Mesothelial cell of epicardium (in vitro differentiated cells): ENCODE measurements around the gene VPS45. TPM values are rescaled to one million over a fixed set of nuclear protein-coding genes. Genes with fewer than 3 reads are reported as not detected.
"Not testable (repeated sequence)": the region's sequence is repeated elsewhere in the genome, so short reads cannot be mapped to it uniquely, and the experiment has no call there.

Experiments
- DNase-seq, 2 experiments: peaks; one replicate each; pipeline ENCODE4 v3.0.0; 2021; ENCODE audit warnings: low spot score in 2 of 2; ENCODE audit not compliant: unreplicated experiment in 2 of 2
- H3K27ac Mint-ChIP-seq: 2 replicates; pipeline ENCODE4 v1.8.0; 2021; ENCODE audit warnings: mixed read lengths
- H3K27me3 Mint-ChIP-seq: 2 replicates; pipeline ENCODE4 v1.8.0; 2021; ENCODE audit warnings: low read depth, mixed read lengths
- H3K36me3 Mint-ChIP-seq: 2 replicates; pipeline ENCODE4 v1.8.0; 2021; ENCODE audit warnings: mixed read lengths
- H3K4me1 Mint-ChIP-seq: 2 replicates; pipeline ENCODE4 v1.8.0; 2021; ENCODE audit warnings: mixed read lengths
- H3K4me3 Mint-ChIP-seq: 2 replicates; pipeline ENCODE4 v1.8.0; 2021; ENCODE audit warnings: mild to moderate bottlenecking, moderate library complexity, mixed read lengths
- H3K9me3 Mint-ChIP-seq: 2 replicates; pipeline ENCODE4 v1.8.0; 2021; ENCODE audit warnings: mixed read lengths
- CTCF ChIP-seq: fragments of 200-600 bp; sonication (generic); IDR thresholded peaks from one replicate; pipeline ENCODE4 v1.5.0; 2021; ENCODE audit warnings: antibody characterized with exemption; ENCODE audit not compliant: unreplicated experiment
- total RNA-seq: library from RNA; stranded (reverse); gene quantifications from 3 replicates; pipeline ENCODE4 v1.2.1, GENCODE V29; 2021

Gene VPS45
- total RNA-seq, 1 donor from 2014 or later = 56.5 TPM

GRCh38 chr1:150132372-150132771 is 64.8 kb downstream of the VPS45 start:
- Mint-ChIP-seq H3K9me3 (no peaks in the 10 kb centered on the region), H3K27ac (no peak overlapping the region), H3K4me3 (no peak overlapping the region), H3K4me1 (no peaks in the 10 kb centered on the region), H3K27me3 (no peaks in the 10 kb centered on the region), H3K36me3 (peaks cover 3% of the 10 kb centered on the region)
- no peak for DNase-seq
- TF ChIP-seq CTCF = no peak

- no peak for DNase-seq
These were observed 67.0 kb downstream of the VPS45 start for GRCh38 chr1:150134537-150134936.

GRCh38 chr1:150135400-150135799 is 67.8 kb downstream of the VPS45 start:
- not testable (repeated sequence) for DNase-seq, H3K36me3 Mint-ChIP-seq, H3K4me1 Mint-ChIP-seq, H3K9me3 Mint-ChIP-seq, H3K4me3 Mint-ChIP-seq, H3K27me3 Mint-ChIP-seq, H3K27ac Mint-ChIP-seq

More at GRCh38 chr1:150134537-150134936, 67.0 kb downstream of the VPS45 start:
- Mint-ChIP-seq H3K4me1 (no peaks in the 10 kb centered on the region), H3K36me3 (peaks cover 4% of the 10 kb centered on the region), H3K4me3 (no peak overlapping the region), H3K9me3 (no peaks in the 10 kb centered on the region), H3K27ac (no peak overlapping the region), H3K27me3 (no peaks in the 10 kb centered on the region)
- no peak for TF ChIP-seq CTCF

GRCh38 chr1:150138044-150138443 is 70.5 kb downstream of the VPS45 start:
- no peak overlapping the region for H3K27ac Mint-ChIP-seq
- no peak overlapping the region for H3K4me3 Mint-ChIP-seq
- peaks cover 10% of the 10 kb centered on the region for H3K4me1 Mint-ChIP-seq
- no peaks in the 10 kb centered on the region for H3K9me3 Mint-ChIP-seq
- TF ChIP-seq CTCF = no peak
- no peaks in the 10 kb centered on the region for H3K27me3 Mint-ChIP-seq
- DNase-seq = no peak
- peaks cover 6% of the 10 kb centered on the region for H3K36me3 Mint-ChIP-seq

GRCh38 chr1:150141452-150141851 is 73.9 kb downstream of the VPS45 start:
- peaks cover 6% of the 10 kb centered on the region for H3K36me3 Mint-ChIP-seq
- TF ChIP-seq CTCF = no peak
- H3K27ac Mint-ChIP-seq = peak overlapping the region; percentile 70
- peaks cover 22% of the 10 kb centered on the region for H3K4me1 Mint-ChIP-seq
- DNase-seq = no peak
- H3K4me3 Mint-ChIP-seq = no peak overlapping the region
- H3K9me3 Mint-ChIP-seq = no peaks in the 10 kb centered on the region
- no peaks in the 10 kb centered on the region for H3K27me3 Mint-ChIP-seq

- H3K27ac Mint-ChIP-seq = peak overlapping the region; percentile 82
- peaks cover 6% of the 10 kb centered on the region for H3K36me3 Mint-ChIP-seq
- H3K4me3 Mint-ChIP-seq = no peak overlapping the region
- H3K27me3 Mint-ChIP-seq = no peaks in the 10 kb centered on the region
- peaks cover 28% of the 10 kb centered on the region for H3K4me1 Mint-ChIP-seq
- H3K9me3 Mint-ChIP-seq = no peaks in the 10 kb centered on the region
- no peak for TF ChIP-seq CTCF
- no peak for DNase-seq
These were observed 74.5 kb downstream of the VPS45 start for GRCh38 chr1:150142083-150142482.
